Nephron progenitor cell (in vitro differentiated cells): ENCODE results near the gene HTR2B.
A peak's percentile ranks its signal among the peaks of the same experiment; 100 is the strongest.

Experiments used
- DNase-seq: peaks from one replicate; pipeline ENCODE4 v3.0.0; 2021
- H3K27ac Mint-ChIP-seq: 2 replicates; pipeline ENCODE4 v1.8.0; 2021; ENCODE audit warnings: mild to moderate bottlenecking, moderate library complexity, mixed read lengths
- H3K27me3 Mint-ChIP-seq: 2 replicates; pipeline ENCODE4 v1.8.0; 2021; ENCODE audit warnings: mild to moderate bottlenecking, low read depth, mixed read lengths; ENCODE audit not compliant: poor library complexity
- H3K36me3 Mint-ChIP-seq: 2 replicates; pipeline ENCODE4 v1.8.0; 2021; ENCODE audit warnings: low read depth, mixed read lengths
- H3K4me1 Mint-ChIP-seq: 2 replicates; pipeline ENCODE4 v1.8.0; 2021; ENCODE audit warnings: mixed read lengths
- H3K4me3 Mint-ChIP-seq: 2 replicates; pipeline ENCODE4 v1.8.0; 2021; ENCODE audit warnings: mild to moderate bottlenecking, moderate library complexity, mixed read lengths
- H3K9me3 Mint-ChIP-seq: 2 replicates; pipeline ENCODE4 v1.8.0; 2021; ENCODE audit warnings: mild to moderate bottlenecking, moderate library complexity, mixed read lengths
- TF ChIP-seq, protein P1 (sequence below): fragments of 200-600 bp; sonication (generic); IDR thresholded peaks from 2 replicates; pipeline ENCODE4 v1.5.0; 2021; ENCODE audit warnings: antibody characterized with exemption

HTR2B gene

DNA sequence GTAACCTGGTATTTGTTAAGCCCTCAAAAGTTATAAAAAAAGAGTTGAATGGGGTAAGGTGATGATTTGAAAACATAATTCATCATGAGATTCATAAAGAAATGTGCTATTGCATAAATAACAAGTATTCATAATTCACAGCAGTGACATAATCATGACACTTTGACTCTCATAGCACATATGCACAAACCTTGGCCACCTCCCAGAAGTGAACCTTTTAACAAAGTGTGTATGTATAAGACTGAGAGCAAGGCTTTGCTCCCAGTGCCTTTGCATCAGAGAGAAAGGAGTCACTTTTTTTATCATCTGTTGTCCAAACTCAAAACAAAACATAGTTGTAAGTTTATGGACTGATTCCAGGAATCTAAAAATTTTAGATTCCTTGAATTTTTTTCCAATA is 15.0 kb upstream of the HTR2B start:
- peaks cover 30% of the 10 kb centered on the region for H3K36me3 Mint-ChIP-seq
- no peaks in the 10 kb centered on the region for H3K27me3 Mint-ChIP-seq
- H3K4me1 Mint-ChIP-seq = peaks cover 46% of the 10 kb centered on the region
- H3K9me3 Mint-ChIP-seq = no peaks in the 10 kb centered on the region
- no peak overlapping the region for H3K4me3 Mint-ChIP-seq
- peak overlapping the region; percentile 75 for H3K27ac Mint-ChIP-seq
- TF ChIP-seq, protein P1, sequence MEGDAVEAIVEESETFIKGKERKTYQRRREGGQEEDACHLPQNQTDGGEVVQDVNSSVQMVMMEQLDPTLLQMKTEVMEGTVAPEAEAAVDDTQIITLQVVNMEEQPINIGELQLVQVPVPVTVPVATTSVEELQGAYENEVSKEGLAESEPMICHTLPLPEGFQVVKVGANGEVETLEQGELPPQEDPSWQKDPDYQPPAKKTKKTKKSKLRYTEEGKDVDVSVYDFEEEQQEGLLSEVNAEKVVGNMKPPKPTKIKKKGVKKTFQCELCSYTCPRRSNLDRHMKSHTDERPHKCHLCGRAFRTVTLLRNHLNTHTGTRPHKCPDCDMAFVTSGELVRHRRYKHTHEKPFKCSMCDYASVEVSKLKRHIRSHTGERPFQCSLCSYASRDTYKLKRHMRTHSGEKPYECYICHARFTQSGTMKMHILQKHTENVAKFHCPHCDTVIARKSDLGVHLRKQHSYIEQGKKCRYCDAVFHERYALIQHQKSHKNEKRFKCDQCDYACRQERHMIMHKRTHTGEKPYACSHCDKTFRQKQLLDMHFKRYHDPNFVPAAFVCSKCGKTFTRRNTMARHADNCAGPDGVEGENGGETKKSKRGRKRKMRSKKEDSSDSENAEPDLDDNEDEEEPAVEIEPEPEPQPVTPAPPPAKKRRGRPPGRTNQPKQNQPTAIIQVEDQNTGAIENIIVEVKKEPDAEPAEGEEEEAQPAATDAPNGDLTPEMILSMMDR = no peak
- no peak for DNase-seq

DNA sequence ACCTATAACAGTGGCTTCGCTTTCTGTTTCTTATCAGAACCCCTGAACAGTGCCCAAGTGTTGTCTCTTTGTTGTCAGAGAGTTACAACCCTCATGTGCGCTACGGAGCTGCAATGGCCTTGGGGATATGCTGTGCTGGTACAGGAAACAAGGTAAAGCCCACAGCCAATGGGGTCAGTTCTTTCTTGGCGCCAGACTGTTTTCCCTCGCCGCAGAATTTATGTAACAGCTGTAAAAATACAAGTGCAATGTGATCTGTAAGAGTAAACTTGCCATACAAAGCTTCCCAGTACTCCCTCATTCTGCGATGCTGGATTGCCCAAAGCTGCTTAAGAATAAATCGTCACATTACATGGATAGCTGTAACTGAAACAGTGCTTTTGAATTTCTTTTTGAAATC is 13.9 kb upstream of the HTR2B start:
- Mint-ChIP-seq H3K4me1 (peaks cover 57% of the 10 kb centered on the region), H3K27ac (peak overlapping the region; percentile 89), H3K4me3 (peak overlapping the region; percentile 20), H3K9me3 (no peaks in the 10 kb centered on the region), H3K36me3 (peaks cover 26% of the 10 kb centered on the region), H3K27me3 (no peaks in the 10 kb centered on the region)
- DNase-seq = peak; percentile 30
- TF ChIP-seq, protein P1 = no peak

DNA sequence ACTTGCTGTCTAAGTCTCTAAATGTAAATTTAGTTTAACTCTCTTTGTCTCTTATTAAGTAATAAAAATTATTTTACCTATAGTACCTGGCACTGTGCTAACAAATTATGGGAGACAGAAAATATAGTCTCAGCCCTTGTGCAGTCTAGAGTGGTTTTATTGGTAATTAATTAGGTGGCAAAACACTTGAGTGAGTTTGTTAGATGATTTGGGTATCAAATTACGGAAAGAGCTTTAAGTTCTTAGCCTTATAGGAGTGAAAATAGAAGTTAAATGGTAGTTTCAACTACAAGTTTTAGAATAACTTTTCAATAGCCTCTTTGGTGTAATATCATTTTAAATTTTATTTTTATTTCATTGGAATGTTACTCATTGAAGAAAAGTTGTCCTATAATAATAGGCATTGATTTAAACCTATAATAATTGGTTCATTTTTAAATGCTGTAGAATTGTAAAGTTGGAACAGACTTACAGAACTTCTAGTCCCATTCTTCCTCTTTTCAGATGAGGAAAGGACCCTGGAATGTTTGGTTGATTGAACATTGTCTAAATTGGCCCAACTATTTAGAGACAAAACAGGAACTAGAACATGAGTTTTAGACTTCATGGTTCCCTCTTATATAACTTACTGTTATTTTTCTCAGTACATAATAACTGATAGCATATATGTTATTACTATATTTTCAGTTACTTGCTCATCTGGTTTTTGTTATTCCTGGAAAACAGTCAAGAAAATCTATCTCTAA is 10.2 kb upstream of the HTR2B start:
- Mint-ChIP-seq H3K27ac (no peak overlapping the region), H3K4me3 (no peak overlapping the region), H3K36me3 (peaks cover 16% of the 10 kb centered on the region), H3K9me3 (no peaks in the 10 kb centered on the region), H3K4me1 (peaks cover 76% of the 10 kb centered on the region), H3K27me3 (no peaks in the 10 kb centered on the region)
- TF ChIP-seq, protein P1 = no peak
- DNase-seq = no peak

DNA sequence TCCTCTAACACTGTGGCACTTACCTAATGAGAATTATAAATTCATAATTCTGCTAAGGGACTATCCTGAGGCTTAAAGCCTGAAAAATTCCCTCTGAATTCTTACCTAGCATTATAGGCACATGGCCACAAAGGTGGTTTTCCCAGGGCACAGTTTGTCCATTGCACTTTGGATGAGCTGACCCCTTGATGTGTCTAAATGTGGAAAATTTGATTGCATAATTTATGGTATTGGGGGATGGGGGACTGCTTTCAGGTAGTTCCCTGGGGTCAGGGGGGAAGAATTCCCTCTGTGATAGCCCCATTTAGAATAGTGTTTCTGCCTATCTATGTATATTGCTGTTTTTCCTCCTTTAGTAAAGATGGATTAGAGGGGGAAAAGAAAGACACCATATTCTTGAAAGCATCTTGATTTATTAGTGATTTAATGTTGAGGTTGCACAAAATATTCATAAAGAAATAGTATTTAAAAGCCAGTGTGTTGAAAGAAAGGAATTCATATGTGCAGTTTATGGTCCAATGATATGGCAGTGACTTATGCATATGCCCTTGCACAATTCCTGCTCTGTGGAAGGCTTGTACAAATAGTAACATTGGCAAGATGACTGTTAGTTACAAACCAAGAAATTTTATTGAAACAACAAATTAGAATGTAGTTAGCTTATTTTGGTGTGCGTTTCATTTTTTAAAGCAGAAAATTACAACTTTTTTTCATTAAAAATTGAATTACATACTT is 8.7 kb upstream of the HTR2B start:
- H3K27ac Mint-ChIP-seq = no peak overlapping the region

DNA sequence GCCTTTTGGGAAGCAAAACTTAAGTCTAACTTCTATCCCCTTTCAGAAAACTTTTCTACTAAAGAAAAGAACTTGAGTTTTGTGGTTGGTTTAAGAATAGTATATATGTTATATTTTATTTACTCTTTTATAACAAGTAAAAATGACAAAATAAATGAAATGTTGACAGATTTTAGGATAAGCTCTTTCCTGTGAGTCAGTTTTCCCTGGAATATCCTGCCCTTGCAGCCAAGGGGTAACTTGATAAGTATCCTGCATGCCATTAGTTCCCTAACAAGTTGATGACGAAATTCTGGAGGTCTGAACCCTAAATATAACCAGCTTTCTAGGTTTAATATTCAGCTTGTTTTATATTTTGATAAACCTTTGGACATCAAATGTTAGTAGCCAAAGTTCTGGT is 7.3 kb upstream of the HTR2B start:
- DNase-seq = no peak
- Mint-ChIP-seq H3K4me3 (no peak overlapping the region), H3K36me3 (peaks cover under 1% of the 10 kb centered on the region), H3K9me3 (no peaks in the 10 kb centered on the region), H3K27me3 (no peaks in the 10 kb centered on the region), H3K27ac (no peak overlapping the region), H3K4me1 (peaks cover 55% of the 10 kb centered on the region)
- TF ChIP-seq, protein P1 = no peak

More for the DNA sequence above, 8.7 kb upstream of the HTR2B start:
- Mint-ChIP-seq H3K9me3 (no peaks in the 10 kb centered on the region), H3K4me3 (no peak overlapping the region), H3K27me3 (no peaks in the 10 kb centered on the region), H3K4me1 (peaks cover 65% of the 10 kb centered on the region), H3K36me3 (peaks cover 9% of the 10 kb centered on the region)
- TF ChIP-seq, protein P1 = no peak
- no peak for DNase-seq
